ENCODE data around the gene POLR3A.

DNA sequence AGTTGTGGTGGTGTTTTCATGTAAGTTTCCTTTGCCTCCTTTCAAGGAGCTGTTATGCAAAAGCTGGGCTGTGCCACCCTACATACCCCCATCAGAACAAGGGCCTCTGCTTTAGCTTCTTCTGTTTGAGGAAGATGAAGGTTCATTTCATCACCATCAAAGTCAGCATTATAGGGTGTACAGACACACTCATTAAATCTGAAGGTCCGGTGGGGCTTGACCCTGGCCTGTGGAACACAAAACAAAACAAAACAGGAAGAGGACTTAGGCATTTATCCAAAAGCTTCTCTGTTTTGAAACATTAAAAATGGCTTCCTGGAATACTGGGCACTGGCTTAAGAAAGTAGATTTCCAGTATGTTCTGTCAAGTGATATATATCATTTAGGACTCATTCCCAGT, 15.8 kb downstream of the POLR3A start:
- TF ChIP-seq, protein P1, sequence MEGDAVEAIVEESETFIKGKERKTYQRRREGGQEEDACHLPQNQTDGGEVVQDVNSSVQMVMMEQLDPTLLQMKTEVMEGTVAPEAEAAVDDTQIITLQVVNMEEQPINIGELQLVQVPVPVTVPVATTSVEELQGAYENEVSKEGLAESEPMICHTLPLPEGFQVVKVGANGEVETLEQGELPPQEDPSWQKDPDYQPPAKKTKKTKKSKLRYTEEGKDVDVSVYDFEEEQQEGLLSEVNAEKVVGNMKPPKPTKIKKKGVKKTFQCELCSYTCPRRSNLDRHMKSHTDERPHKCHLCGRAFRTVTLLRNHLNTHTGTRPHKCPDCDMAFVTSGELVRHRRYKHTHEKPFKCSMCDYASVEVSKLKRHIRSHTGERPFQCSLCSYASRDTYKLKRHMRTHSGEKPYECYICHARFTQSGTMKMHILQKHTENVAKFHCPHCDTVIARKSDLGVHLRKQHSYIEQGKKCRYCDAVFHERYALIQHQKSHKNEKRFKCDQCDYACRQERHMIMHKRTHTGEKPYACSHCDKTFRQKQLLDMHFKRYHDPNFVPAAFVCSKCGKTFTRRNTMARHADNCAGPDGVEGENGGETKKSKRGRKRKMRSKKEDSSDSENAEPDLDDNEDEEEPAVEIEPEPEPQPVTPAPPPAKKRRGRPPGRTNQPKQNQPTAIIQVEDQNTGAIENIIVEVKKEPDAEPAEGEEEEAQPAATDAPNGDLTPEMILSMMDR (IDR thresholded peaks at IDR 0.05) = no peak
- TF ChIP-seq EP300 (IDR thresholded peaks at IDR 0.05) (no peak), POLR2A (IDR thresholded peaks at IDR 0.05) (no peak)
